ENCODE data around the gene TECTA.
"Not testable (repeated sequence)": the region's sequence is repeated elsewhere in the genome, so short reads cannot be mapped to it uniquely, and the experiment has no call there.

The TECTA gene

DNA sequence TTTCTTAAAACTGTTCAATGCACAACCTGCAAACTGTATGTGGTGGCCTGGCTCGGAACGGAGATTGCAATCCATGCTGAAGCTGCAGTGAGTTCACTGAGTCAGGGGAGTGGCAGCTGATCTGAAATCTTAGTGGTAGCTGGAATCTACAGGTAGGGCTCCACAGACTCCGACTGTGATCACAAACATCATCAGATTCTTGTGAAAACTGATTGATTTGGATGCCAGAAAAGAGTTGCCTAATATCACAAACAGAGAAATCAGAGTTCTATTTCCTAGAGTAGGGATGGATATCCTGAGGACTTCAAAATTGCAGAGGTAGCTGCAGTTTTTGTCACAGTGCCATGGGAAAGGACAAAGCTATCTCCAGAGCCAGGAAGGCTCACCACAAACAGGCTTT lies 134.0 kb downstream of the TECTA start:
- no peak for DNase-seq

DNA sequence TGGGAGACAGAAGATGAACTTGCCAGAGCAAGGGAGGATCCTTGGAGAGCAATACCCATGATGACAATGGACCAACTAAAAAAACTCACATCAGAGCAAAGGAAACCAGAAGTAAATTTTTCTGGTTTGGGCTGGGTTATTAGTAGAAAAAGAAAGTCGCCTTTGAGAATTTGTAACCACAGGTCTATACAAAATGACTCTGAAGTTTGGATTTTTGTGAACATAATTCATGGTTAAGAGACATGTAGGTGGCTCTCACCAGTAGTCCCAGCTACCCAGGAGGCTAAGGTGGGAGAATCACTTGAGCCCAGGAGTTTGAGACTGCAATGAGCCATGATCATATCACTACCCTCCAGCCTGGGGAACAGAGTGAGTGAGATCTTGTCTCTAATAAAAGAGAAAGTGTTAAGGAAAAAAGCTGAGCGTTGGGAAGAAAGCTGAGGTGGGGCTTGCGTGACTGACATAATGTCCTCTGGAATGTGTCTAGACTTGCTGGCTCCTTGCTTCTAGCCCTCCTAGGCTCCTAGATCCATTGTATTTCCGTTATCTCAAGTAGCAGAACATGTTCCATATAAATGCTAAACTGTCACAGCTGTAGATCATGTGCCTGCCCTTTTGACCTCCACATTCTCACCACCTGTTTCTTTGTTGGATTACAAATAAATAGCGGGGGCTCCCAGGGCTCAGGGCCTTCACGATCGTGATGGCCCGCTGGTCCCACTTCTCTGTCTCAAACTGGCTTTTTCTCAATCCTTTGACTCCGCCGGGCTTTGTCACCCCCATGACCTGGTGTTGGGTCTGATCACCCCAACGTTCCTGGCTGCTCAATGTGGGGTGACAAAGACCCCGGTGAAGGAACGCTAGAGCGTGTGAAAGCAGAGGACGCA lies 135.3 kb downstream of the TECTA start:
- no peak for DNase-seq

DNA sequence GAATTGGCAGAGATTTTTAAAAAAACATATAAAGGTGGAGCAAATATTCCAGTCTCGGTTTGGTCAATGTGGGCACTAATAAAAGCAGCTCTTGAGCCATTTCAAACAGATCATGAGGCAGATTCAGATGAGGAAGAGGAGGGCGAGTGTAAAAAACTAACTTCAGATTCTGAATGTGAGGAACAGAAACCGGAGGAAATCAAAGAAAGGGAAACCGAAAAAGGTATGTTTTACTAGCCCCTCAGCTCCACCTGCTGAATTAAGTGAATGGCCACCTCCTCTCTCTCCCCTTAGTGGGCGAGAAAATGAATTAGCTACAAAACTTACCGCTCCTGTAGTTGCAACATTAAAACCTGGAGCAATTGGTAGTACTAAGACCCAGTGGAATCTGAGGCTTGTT lies 136.2 kb downstream of the TECTA start:
- not testable (repeated sequence) for DNase-seq

DNA sequence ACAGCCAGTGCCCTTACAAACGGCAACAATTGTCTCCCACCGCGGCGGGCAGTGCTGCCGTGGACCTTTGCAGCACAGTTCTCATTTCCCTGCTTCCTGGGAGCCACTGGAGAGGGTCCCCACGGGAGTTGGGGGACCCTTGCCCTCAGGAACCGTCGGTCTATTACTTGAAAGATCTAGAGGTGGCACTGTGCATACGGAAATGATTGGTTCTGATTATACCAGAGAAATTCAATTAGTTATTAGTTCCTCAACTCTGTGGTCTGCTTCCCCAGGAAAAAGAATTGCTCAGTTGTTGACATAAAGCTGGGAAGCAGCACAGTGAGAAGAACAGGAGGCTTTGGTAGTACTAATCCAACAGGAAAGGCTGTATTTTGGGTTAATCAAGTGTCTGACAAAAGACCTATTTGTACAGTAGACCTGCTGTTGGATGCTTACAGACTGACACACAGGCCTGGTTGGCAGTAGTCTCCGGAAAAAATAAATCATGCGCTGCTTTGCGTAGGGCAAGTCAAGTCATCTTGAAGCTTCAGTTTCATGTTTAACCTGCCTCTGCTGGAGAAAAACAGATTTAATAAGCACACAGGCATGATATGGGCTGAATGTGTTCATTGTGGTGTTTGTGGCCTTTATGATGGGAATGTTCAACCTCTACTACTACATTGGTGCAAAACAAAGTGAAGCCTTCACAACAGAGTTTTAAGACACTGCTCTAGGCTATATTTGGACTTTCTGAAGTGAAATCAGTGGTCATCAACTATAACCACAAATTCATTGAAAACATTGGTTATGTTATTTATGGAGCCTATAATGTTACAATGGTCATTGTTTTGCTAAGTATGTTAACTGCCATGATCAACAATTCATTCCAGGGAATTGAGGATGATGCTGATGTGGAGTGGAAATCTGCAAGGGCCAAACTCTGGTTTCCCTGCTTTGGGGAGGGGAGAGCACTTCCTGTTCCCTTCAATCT lies 136.9 kb downstream of the TECTA start:
- DNase-seq = no peak

DNA sequence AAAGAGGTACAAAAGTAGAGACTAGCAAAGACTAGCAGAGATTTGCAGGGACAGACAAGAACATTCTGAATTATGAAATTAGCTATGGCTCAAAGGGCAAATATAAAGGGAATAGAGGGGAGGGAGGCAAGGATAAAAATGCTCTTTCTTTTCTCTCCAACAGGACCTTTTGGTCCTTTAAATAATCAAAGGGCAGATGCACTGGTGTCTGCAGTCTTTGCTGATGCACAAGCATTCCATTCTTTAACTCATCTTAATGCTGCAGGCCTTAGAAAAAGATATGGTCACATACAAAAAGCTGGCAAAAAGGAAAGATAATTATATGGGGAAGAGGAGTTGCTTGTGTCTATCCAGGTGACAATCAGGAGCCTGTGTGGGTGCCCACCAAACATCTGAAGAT lies 137.9 kb downstream of the TECTA start:
- no peak for DNase-seq

DNA sequence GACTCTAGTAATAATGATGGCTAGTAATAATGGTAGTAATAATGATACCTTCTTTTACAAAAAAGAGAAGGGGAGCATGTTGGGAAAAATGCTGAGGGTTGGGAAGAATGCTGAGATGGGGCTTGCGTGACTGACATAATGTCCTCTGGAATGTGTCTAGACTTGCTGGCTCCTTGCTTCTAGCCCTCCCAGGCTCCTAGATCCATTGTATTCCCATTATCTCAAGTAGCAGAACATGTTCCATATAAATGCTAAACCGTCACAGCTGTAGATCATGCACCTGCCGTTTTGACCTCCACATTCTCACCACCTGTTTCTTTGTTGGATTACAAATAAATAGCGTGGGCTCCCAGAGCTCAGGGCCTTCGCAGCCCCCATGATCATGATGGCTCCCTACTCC lies 139.0 kb downstream of the TECTA start:
- not testable (repeated sequence) for DNase-seq

DNA sequence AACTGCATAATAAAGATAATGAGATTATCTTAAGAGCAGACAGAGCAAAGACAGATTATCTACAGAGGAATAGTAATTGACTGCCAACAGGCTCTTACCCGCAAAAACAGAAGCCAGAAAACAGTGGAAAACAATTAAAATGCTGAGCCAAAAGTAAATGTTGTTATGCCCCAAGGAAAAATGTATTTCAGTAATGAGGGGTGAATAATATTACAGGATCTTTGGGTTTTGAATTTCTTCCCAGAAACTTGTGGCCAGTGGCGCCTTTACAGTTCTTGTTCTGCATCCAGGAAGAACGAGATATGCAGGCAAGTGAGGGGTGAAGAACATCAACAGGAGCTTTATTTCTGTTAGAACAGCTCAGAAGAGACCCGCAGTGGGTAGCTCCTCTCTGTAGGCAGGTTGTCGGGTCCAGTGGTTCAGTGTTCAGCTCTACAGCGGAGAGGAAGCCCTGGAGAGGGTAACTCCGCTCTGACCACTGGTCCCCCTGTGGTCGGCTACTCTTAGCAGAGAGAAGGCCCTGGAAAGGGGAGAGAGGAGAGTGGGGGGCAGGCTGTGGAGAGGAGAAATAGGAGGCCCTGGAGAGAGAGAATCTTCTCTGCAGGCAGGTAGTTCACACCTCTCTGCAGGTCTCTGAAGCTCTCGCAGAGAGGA lies 139.7 kb downstream of the TECTA start:
- no peak for DNase-seq
